HG02798 (cell line): ENCODE data around the gene CYTH3.
A peak's percentile ranks its signal among the peaks of the same experiment; 100 is the strongest.
"Not testable (repeated sequence)": the region's sequence is repeated elsewhere in the genome, so short reads cannot be mapped to it uniquely, and the experiment has no call there.

Experiments
- ATAC-seq: cut with Tn5 transposase; IDR thresholded peaks from one replicate; pipeline ENCODE4 v1.9.1; 2021; ENCODE audit warnings: mild to moderate bottlenecking; ENCODE audit not compliant: unreplicated experiment, poor library complexity

Gene CYTH3, protein sequence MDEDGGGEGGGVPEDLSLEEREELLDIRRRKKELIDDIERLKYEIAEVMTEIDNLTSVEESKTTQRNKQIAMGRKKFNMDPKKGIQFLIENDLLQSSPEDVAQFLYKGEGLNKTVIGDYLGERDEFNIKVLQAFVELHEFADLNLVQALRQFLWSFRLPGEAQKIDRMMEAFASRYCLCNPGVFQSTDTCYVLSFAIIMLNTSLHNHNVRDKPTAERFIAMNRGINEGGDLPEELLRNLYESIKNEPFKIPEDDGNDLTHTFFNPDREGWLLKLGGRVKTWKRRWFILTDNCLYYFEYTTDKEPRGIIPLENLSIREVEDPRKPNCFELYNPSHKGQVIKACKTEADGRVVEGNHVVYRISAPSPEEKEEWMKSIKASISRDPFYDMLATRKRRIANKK

DNA sequence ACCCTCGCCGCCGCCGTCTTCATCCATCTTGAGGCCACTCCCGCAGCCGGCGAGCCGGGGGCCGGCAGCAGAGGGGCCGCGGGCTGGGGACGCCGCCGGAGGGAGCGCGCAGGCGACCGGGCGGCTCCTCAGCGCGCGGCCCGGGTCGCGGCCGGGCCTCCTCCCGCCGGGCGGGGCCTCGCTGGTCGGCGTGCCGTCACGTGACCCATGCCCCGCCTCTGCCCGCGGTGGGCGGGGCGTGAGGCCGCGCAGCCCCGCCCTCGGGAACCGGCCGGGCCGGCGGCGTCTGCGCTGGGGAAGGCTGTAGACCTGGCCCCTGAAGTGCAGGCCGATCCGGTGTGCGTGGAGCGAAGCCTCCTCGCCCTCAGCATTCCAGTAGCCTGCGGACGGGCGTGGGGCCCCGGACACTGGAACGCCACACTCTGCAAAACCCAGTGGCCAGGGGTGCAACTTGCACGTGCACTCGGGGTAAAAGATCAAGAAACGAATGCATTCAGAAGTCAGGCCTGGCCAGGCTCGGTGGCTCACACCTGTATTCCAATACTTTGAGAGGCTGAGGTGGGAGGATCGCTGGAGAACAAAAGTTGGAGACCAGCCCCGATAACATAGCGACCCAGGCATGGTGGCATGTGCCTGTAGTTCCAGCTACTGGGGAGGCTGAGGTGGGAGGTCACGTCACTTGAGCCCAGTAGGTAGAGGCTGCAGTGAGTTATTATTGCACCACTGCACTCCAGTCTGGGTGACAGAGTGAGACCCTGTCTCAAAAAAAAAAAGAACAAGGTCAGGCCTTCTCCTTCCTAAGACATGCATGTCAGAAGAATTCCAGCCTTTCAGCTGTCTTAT lies at the start of gene CYTH3:
TSS of gene CYTH3 (minus strand) at position 144 of the 843 bp plus-strand sequence. CDS start at position 27, 117 bp downstream.
- ATAC-seq = peak; percentile 90

DNA sequence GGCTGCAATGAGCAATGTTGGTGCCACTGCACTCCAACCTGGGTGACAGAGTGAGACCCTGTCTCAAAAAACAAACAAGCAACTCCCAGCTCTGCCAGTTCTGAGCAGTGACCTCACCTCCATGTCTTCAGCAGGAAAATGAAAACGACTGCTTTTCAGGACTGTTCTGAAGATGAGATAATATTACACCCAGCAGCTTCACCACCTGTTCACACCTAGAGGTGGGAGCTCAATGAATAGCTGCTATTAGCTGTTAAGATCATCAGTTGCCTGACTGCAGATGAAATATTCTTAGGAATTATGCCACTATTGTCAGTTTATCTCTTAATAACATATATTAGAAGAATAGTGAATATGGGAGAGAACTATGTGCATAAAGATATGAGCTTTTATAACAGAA lies 48.4 kb upstream of the CYTH3 start:
- no peak for ATAC-seq

DNA sequence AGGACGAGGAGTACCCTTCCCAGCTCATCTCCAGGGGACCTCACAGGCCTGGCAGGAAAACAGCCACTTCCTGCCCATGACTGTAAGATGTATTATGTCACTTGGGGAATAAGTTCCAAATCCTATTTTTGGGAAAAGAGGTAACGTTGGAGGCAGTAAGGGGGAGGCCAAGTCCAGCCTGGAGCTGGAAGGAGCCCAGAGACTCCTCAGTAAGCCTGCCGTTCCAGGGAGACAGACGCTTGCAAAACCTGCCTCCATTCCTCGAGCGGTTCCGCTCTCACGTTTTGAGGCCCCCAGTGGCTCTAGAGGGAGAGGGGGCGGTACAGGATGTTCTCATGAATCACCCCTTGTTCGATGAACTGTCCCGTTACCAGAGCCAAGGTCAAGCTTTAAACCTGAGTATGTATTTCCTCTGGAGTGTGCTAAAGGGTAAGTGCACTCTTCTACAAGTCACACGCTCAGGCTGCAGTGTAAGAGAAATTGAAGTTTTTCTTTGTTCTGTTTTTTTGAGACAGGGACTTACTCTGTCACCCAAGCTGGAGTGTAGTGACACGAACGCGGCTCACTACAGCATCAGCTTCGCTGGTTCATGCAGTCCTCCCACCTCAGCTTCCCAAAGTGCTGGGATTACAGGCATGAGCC lies 45.5 kb upstream of the CYTH3 start:
- ATAC-seq = no peak

DNA sequence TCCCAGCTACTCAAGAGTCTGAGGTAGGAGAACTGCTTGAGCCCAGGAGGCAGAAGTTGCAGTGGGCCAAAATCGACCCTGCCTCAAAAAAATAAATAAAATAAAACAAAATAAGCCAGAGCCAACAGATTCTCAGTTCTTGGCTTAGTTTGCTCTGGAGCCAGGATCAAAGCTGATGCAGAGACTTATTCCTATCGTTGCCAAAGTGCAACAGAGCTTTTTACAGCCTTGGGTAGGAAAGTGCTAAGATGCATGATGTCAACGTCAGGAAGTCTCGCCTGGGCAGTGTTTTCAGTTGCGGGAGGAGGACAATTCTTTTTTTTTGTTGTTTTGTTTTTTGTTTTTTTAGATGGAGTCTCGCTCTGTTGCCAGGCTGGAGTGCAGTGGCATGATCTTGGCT lies 43.8 kb upstream of the CYTH3 start:
- ATAC-seq = no peak

DNA sequence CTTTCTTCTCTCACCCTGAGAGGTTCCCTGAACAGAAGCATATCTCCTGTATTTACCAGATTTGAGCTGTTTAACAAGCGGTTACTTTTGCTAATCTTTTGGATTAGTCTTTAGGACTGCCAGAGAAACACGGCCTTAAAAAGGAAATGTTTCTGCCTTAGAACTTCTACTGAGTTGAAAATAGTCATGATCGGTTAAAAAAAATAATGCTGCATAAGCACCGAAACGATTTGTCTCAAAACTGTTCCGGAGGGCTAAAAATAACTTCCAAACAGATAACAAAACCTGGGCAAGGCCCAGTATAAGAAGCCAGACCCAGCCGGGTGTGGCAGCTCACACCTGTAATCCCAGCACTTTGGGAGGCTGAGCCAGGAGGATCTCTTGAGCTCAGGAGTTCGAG lies 43.3 kb upstream of the CYTH3 start:
- no peak for ATAC-seq

DNA sequence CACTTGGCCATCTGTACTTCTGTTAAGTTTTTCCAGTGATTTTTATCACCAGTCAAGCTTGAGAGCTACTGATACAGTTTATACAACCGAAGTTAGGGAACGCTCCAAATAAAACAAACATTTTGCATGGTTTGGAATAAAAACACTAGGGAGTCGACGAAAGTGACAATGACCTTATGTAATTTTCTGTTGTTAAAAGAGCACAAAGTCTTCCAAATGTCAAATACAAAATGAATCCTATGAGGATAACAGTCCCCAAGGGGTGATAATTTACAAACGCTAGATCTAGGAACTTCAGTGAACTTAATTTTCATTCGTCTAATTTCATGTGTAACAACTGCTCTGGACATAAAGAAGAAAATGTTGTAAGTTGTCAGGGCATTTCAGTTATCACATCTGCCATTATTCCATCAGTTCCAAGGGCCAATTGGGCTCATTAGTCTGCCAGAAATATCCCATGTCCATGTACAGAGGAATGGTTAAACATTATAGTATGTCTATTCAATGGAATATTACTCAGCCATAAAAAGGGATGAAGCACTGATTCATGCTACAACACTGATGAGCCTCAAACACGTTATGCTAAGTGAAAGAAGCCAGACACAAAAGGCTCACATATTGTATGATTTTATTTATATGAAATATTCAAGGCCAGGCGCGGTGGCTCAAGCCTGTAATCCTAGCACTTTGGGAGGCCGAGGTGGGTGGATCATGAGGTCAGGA lies 38.0 kb upstream of the CYTH3 start:
- ATAC-seq = no peak

DNA sequence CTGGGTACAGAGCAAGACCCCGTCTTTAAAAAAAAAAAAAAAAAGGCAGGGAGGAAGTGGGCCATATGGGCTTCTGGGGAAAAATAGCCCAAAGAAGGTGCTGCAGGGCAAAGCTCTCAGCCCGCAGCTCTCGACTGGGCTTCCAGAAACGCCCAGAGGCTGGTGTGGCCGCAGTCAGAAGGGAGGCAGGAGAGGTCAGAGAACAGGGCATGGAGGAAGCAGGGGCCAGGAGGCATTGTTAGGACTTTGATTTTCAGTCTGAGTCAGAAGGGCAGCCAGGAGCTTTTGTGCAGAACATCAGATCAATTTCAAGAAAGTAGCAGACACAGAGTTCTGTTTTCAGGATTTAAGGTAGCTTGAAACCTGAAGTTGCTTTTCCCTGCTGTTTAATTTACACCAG lies 35.3 kb upstream of the CYTH3 start:
- ATAC-seq = no peak

DNA sequence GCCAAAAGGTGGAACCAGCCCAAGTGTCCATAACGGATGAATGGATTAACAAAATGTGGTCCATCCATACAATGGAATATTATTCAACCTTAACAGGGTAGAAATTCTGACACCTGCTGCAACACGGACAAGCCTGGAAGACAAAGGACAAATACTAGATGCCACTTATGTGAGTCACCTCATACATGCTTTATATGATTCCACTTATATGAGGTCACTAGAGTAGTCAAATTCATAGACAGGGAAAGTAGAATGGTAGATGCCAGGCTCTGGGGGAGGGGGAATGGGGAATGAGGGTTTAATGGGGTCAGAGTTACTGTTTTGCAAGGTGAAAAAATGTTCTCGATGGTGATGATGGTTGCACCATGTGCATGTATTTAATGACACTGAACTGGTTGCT lies 34.0 kb upstream of the CYTH3 start:
- ATAC-seq = no peak

DNA sequence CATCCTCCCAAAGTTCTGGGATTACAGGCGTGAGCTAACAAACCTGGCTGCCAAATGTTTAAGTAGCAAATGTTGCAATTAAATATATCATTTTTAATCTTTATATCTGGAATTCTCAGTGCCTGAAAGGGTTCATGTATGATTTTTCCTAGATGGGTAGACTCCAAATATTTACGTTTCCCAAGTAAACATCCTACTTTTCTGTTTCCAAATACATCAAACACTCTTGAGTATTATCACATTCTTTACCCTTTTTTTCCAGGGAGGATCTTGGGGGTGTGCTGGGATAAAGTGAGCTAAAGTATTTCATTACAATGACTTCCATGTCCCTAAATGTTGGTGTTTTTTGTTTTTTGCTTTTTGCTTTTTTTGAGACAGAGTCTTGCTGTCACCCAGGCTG lies 32.9 kb upstream of the CYTH3 start:
- no peak for ATAC-seq

DNA sequence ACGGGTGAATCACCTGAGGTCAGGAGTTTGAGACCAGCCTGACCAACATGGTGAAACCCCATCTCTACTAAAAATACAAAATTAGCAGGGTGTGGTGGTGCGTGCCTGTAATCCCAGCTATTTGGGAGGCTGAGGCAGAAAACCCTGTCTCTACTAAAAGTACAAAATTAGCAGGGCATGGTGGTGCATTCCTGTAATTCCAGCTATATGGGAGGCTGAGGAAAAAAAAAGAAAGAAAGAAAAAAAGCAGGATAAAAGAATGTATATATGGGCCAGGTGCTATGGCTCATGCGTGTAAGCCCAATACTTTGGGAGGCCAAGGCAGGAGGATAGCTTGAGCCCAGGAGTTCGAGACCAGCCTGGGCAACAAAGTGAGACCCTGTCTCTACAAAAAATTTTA lies 29.0 kb upstream of the CYTH3 start:
- not testable (repeated sequence) for ATAC-seq

DNA sequence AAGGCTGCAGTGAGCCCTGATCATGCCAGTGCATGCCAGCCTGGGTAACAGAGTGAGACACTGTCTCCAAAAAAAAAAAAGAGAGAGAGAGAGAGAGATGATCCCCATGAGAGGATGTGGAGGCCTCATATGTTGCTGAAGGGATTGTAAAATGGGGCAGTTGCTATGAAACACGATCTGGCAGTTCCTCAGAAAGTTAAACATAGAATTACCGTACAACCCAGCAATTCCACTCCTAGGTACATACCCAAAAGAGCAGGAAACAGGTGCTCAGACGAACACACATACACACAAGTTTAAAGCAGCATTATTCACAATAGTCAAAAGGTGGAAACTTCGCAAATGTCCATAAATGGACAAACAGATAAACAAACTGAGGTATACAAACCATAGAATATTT lies 27.4 kb upstream of the CYTH3 start:
- ATAC-seq = no peak

DNA sequence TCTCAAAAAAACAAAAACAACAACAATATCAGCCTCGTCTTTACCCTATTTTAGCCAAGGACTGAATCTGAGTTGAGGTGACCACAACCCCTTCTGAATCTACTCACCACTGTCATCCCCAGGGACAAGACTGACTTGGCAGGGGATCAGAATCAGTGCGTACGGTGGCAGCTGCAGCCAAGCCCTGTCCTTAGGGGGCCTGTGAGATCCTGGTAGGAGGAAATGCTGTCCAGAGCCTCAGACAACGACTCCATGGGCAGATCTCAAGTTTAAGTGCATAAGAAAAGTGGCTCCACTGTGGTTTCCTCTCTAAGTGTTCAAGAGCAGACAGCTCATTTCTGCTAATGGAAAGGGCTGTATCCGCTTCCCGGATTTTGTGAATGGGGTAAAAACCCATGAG lies 22.4 kb upstream of the CYTH3 start:
- ATAC-seq = no peak

DNA sequence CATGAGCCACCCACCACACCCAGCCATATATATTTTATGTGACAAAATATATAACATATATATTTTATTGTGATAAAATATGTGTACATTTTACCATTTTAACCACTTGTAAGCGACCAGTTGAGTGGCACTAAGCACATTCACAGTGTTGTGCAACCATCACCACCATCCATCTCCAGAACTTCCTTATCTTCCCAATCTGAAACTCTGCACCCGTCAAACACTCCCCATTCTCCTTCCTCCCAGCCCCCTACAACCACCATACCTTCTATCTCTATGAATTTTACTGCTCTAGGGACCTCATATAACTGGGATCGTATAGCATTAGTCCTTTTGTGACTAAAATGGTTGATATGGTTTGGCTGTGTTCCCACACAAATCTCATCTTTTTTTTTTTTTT lies 20.8 kb upstream of the CYTH3 start:
- ATAC-seq = no peak

DNA sequence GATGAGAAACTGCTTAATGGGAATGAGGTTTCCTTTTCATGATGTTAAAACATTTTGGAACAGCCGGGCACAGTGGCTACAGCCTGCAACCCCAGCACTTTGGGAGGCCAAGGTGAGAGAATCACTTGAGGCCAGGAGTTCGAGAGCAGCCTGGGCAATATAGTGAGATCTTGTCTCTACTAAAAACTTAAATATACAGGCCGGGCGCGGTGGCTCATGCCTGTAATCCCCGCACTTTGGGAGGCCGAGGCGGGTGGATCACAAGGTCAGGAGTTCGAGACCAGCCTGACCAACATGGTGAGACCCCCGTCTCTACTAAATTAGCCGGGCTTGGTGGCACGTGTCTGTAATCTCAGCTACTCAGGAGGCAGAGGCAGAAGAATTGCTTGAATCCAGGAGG lies 19.5 kb upstream of the CYTH3 start:
- not testable (repeated sequence) for ATAC-seq

DNA sequence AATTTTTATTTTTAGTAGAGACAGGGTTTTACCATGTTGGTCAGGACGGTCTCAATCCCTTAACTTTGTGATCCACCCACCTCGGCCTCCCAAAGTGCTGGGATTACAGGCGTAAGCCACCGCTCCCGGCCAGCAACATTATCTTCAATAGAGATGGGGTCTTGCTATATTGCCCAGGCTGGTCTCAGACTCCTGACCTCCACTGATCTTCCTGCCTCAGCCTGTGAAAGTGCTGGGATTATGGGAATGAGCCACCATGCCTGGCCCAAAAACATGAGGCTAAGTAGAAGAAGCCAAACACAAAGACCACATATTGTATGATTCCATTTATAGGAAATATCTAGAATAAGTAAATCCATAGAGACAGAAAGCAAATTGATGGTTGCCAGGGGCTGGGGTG lies 19.1 kb upstream of the CYTH3 start:
- no peak for ATAC-seq

DNA sequence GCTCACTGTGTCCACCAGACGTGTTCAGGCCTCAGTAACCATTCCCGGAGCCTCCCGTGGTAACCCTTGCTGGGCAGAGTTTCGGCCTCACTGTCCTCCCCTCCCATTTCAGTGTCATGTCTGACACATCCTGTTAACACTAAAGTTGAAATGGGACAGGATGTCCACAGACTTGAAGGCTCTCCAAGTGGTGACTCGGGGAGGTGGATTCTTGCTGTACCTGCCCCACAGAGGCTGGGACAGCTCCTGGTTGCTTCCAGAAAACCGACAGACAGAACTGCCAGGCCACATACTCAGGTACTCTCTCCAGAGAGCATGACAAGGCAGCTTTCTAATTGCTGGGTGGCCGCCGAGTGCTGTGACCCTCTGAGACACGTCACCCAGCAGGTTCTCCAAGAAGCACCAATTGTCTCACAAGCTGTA lies 17.9 kb upstream of the CYTH3 start:
- no peak for ATAC-seq

DNA sequence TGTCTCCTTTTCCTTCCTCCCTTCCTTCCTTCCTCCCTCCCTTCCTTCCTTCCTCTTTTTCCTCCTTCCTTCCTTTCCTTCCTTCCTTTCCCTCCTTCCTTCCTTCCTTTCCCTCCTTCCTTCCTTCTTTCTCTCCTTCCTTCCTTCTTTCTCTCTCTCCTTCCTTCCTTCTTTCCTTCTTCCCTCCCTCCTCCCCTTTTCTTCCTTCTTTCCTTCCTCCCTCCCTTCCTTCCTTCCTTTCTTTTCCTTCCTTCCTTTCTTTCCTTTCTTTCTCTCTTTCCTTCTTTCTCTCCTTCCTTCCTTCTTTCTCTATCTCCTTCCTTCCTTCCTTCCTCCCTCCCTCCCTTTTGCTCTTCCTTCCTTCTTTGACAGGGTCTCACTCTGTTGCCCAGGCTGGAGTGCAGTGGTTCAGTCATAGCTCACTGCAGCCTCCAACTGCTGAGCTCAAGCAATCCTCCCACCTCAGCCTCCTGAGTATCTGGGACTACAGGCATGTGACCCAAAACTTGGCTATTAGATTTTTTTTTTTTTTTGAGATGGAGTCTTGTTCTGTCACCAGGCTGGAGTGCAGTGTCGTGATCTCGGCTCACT lies 15.9 kb upstream of the CYTH3 start:
- no peak for ATAC-seq

DNA sequence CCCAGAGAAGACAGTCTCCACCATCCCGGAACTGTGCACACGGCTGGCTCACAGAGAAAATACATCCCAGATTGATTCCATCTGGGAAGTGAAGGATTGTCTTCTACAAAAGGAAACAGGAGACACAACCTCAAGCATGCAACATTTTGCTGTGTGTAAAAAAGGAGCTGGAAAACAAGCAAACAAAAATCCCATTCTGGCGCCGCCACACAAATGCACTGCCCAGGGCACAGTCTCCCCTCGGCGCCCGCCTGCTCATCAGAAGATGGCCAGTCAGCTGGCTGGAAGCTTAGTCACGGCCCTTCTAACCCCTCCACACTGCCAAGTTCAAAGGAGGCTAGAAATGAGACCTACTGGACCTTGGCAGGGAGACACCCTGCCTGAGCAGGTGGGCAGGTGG lies 14.1 kb upstream of the CYTH3 start:
- no peak for ATAC-seq

DNA sequence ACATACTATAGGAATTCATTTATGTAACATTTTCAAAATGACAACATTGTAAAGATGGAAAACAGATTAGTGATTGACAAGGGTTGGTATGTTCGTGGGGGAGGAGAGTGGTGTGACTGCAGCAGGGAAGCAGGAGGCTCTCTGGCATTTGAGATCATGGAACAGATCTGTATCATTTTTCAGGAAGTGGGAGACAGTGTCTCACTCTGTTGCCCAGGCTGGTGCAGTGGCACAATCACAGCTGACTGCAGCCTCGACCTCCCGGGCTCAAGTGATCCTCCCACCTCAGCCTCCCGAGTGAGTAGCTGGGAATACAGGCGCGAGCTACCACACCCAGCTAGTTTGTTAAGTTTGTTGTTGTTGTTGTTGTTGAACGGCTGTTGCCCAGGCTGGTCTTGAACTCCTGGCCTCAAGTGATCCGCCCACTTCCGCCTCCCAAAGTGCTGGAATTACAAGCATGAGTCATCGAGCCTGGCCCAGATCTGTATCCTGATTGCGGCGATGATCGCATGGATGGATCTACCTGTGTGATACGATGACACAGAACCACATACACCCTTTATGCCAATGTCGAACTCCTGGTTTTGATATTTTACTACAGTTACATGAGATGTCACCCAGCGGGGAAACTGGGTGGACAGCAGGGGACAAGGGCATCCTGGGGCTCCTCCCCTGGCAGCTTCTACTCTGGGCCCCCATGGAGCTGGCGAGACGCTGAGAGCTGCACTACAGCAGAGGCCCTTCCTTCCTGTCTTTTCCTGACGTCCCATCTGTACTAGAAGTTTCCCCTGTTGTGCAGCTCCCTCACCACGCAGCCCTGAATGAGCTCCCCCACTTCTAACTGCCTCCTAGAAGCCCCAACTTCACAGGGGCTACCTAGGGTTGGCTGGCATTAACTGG lies 12.3 kb upstream of the CYTH3 start:
- ATAC-seq = no peak
